ENCODE data around the gene SMIM27. TPM values are rescaled to one million over a fixed set of nuclear protein-coding genes. Genes with fewer than 3 reads are reported as not detected.
"Not testable (repeated sequence)": the region's sequence is repeated elsewhere in the genome, so short reads cannot be mapped to it uniquely, and the experiment has no call there.

The SMIM27 gene
- total and polyA plus RNA-seq, 12 donors = 2.6 to 34.3 (median 17.6) TPM

DNA sequence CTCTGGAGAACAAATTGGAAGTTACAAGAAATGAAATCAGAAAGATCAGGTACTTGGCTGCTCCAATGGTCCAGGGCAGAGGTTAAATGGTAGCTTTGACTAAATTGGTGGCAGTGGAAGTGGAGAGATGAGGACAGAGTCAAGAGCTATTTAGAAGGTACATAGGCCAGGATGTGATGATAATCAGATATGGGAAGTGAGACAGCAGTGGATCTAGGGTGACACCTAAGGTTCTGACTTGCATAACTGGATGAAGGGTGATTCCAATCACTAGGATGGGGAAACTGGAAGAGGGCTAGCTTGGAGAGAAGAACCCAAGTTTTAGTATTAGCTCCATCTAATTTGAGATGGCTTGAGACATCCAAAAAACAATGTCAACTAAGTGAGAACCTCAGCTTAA, 44.8 kb downstream of the SMIM27 start:
- no peaks in the 10 kb centered on the region for H3K4me1 ChIP-seq (replicated peaks in 1 of 2)
- H3K36me3 ChIP-seq (replicated peaks in 1 of 2) = no peaks in the 10 kb centered on the region
- DNase-seq = no peak
- intact Hi-C loops (cut with DNase I) = no loop called here
- H3K27me3 ChIP-seq = no peaks in the 10 kb centered on the region
- H3K4me3 ChIP-seq = no peak overlapping the region
- H3K9me3 ChIP-seq (replicated peaks in 1 of 3) = no peaks in the 10 kb centered on the region
- no peak overlapping the region for H3K27ac ChIP-seq
- no peak for TF ChIP-seq POLR2A (IDR thresholded peaks at IDR 0.05)
- TF ChIP-seq, protein P1, sequence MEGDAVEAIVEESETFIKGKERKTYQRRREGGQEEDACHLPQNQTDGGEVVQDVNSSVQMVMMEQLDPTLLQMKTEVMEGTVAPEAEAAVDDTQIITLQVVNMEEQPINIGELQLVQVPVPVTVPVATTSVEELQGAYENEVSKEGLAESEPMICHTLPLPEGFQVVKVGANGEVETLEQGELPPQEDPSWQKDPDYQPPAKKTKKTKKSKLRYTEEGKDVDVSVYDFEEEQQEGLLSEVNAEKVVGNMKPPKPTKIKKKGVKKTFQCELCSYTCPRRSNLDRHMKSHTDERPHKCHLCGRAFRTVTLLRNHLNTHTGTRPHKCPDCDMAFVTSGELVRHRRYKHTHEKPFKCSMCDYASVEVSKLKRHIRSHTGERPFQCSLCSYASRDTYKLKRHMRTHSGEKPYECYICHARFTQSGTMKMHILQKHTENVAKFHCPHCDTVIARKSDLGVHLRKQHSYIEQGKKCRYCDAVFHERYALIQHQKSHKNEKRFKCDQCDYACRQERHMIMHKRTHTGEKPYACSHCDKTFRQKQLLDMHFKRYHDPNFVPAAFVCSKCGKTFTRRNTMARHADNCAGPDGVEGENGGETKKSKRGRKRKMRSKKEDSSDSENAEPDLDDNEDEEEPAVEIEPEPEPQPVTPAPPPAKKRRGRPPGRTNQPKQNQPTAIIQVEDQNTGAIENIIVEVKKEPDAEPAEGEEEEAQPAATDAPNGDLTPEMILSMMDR (IDR thresholded peaks at IDR 0.05) = no peak

DNA sequence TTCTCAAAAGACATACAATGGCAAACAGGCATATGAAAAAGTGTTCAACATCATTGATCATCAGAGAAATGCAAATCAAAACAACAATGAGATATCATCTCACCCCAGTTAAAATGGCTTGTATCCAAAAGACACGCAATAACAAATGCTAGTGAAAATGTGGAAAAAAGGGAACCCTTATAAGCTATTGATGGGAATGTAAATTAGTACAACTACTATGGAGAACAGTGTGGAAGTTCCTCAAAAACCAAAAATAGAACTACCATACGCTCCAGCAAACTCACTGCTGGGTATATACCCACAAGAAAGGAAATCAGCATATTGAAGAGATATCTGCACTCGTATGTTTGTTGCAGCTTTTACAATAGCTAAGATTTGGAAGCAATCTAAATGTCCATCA, 46.9 kb downstream of the SMIM27 start:
- H3K27ac ChIP-seq; H3K27me3 ChIP-seq; H3K4me1 ChIP-seq (replicated peaks in 1 of 2); H3K9me3 ChIP-seq (replicated peaks in 1 of 3); H3K36me3 ChIP-seq (replicated peaks in 1 of 2); intact Hi-C loops (cut with DNase I); DNase-seq; H3K4me3 ChIP-seq: not testable (repeated sequence)
- whole genome bisulfite sequencing, 4 donors = 61 to 75% (median 65%) methylated on average over 3 of the region's 3 CpGs

Other genes starting within 250 kb of the SMIM27 start
- 100 to 1,000 TPM in 5 of 9 donors, 10 to 100 TPM in 4; 71.3 to 130 (median 103) TPM for gene ACO1, start 167.7 kb upstream of the SMIM27 start, total RNA-seq
- gene ACO1, start 167.7 kb upstream of the SMIM27 start, polyA plus RNA-seq = 100 to 1,000 TPM in 1 of 3 donors, 10 to 100 TPM in 2; 11.3 to 113 (median 26.0) TPM
- gene RIGI, start 26.1 kb upstream of the SMIM27 start, total RNA-seq = 10 to 100 TPM in 3 of 9 donors, 1 to 10 TPM in 6; 6.3 to 13.2 (median 8.1) TPM
- 10 to 100 TPM in 1 of 3 donors, 1 to 10 TPM in 2; 4.4 to 10.9 (median 4.8) TPM for gene RIGI, start 26.1 kb upstream of the SMIM27 start, polyA plus RNA-seq
- 10 to 100 TPM; 12.5 to 25.3 (median 16.5) TPM for gene TOPORS, start 259 bp downstream of the SMIM27 start, total RNA-seq
- gene TOPORS, start 259 bp downstream of the SMIM27 start, polyA plus RNA-seq = 10 to 100 TPM in 1 of 3 donors, 1 to 10 TPM in 2; 7.6 to 24.7 (median 9.8) TPM
- 10 to 100 TPM; 30.5 to 76.9 (median 55.5) TPM for gene NDUFB6, start 20.8 kb downstream of the SMIM27 start, total RNA-seq
- 10 to 100 TPM; 23.2 to 32.4 (median 31.1) TPM for gene NDUFB6, start 20.8 kb downstream of the SMIM27 start, polyA plus RNA-seq
- gene TAF1L, start 83.3 kb downstream of the SMIM27 start, total RNA-seq = not detected
- under 1 TPM in 1 of 3 donors, not detected in 2; 0.04 TPM for gene TAF1L, start 83.3 kb downstream of the SMIM27 start, polyA plus RNA-seq
- gene TMEM215, start 231.2 kb downstream of the SMIM27 start, total RNA-seq = under 1 TPM in 1 of 9 donors, not detected in 8; under 0.01 TPM
- under 1 TPM in 1 of 3 donors, not detected in 2; 0.03 TPM for gene TMEM215, start 231.2 kb downstream of the SMIM27 start, polyA plus RNA-seq